HepG2 (cell line): ENCODE results near the gene TRIM15. TPM values are rescaled to one million over a fixed set of nuclear protein-coding genes. Genes with fewer than 3 reads are reported as not detected.

Experiments
- ATAC-seq: fragments of 200-7000 bp; cut with Tn5 transposase; 3 replicates; pipeline ENCODE4 v1.9.1; 2020; ENCODE audit warnings: mild to moderate bottlenecking, moderate library complexity
- BruUV-seq: library from RNA; stranded (reverse); fragments of 400-500 nt; replicated peaks from 2 replicates; lab custom pipeline; 2021; lab: Mats Ljungman, UMichigan
- CTCF ChIA-PET: fragments of 300-600 bp; formaldehyde crosslinking; extraction: SDS; loops from one replicate; lab custom pipeline; 2021; ENCODE audit warnings: low total read pairs, inconsistent platforms, low intra/inter-chr PET ratio; lab: Yijun Ruan, JAX
- POLR2A ChIA-PET: fragments of 350-600 bp; sonication (Branson Sonifier 250); formaldehyde crosslinking; loops from one replicate; lab custom pipeline; 2020; ENCODE audit warnings: antibody characterized with exemption, inconsistent platforms; lab: Yijun Ruan, JAX
- DNase-seq: peaks from one replicate; pipeline ENCODE4 v3.0.0-alpha.2; 2015; ENCODE audit warnings: low spot score
- FAIRE-seq: peaks from 3 replicates; lab custom pipeline; 2011; peaks lifted over from hg19 to GRCh38; lab: Jason Lieb, UNC
- H2AFZ ChIP-seq: one replicate; pipeline ENCODE4 v1.6.1; 2011; ENCODE audit warnings: low read length, inconsistent platforms
- H3K27ac ChIP-seq: fragments of 300-600 bp; 3 replicates; pipeline ENCODE4 v1.8.0; 2011; ENCODE audit warnings: mixed run types, mild to moderate bottlenecking, mixed read lengths, low read length, inconsistent platforms; ENCODE audit not compliant: insufficient read depth; ENCODE audit errors: extremely low read length
- H3K27me3 ChIP-seq, 2 experiments: fragments of 200-600 bp in 1 of 2; 2 replicates in 1 of 2; 3 replicates in 1 of 2; pipeline versions ENCODE4 v1.6.0 to v1.8.0; 2011; ENCODE audit warnings: low read length in 2 of 2, mild to moderate bottlenecking in 2 of 2, moderate library complexity in 2 of 2, inconsistent platforms in 1 of 2; ENCODE audit not compliant: insufficient read depth in 2 of 2, control insufficient read depth in 1 of 2
- H3K36me3 ChIP-seq, 2 experiments: fragments of 200-600 bp in 1 of 2; replicated peaks in 1 of 2; 2 replicates in 1 of 2; 3 replicates in 1 of 2; pipeline versions ENCODE4 v1.5.1 to v1.8.0; 2011; ENCODE audit warnings: low read length in 2 of 2, inconsistent platforms in 1 of 2; ENCODE audit not compliant: insufficient read depth in 2 of 2, control insufficient read depth in 1 of 2
- H3K4me1 ChIP-seq: 2 replicates; pipeline ENCODE4 v1.5.1; 2012; ENCODE audit warnings: low read length, inconsistent platforms; ENCODE audit not compliant: insufficient read depth
- H3K4me2 ChIP-seq: 2 replicates; pipeline ENCODE4 v1.6.0; 2011; ENCODE audit warnings: low read depth, low read length, inconsistent platforms
- H3K4me3 ChIP-seq, 3 experiments: fragments of 200-600 bp in 1 of 3; sonication (generic), shearing (Covaris generic) in 1 of 3; replicated peaks in 1 of 3; 2 replicates each; pipeline ENCODE4 v1.5.1; 2011 to 2016; ENCODE audit warnings: low read length in 3 of 3, inconsistent platforms in 2 of 3, low read depth in 2 of 3, mild to moderate bottlenecking in 2 of 3, control low read depth in 1 of 3, mixed read lengths in 1 of 3; ENCODE audit not compliant: insufficient read depth in 1 of 3
- H3K79me2 ChIP-seq: one replicate; pipeline ENCODE4 v1.6.1; 2011; ENCODE audit warnings: low read length, inconsistent platforms; ENCODE audit not compliant: insufficient read depth
- H3K9ac ChIP-seq: 2 replicates; pipeline ENCODE4 v1.6.0; 2011; ENCODE audit warnings: mild to moderate bottlenecking, low read depth, low read length, inconsistent platforms; ENCODE audit not compliant: insufficient read depth
- H3K9me3 ChIP-seq: 2 replicates; pipeline ENCODE4 v1.5.1; 2012; ENCODE audit warnings: mild to moderate bottlenecking, low read length
- H4K20me1 ChIP-seq: 2 replicates; pipeline ENCODE4 v1.6.0; 2011; ENCODE audit warnings: inconsistent platforms, mild to moderate bottlenecking, low read length, moderate library complexity; ENCODE audit not compliant: insufficient read depth
- NCOR1 ChIP-seq: fragments of 200-600 bp; sonication (generic); IDR thresholded peaks from 2 replicates; pipeline ENCODE4 v1.7.0; 2017; ENCODE audit warnings: antibody characterized with exemption, low read length, borderline replicate concordance
- POLR2AphosphoS2 ChIP-seq: IDR thresholded peaks from 2 replicates; pipeline ENCODE4 v1.6.1; 2011; ENCODE audit warnings: low read depth, low read length, improper control_type of control experiment
- SKI ChIP-seq: fragments of 450-650 bp; IDR thresholded peaks from one replicate; pipeline ENCODE4 v1.6.1; 2018; ENCODE audit warnings: mild to moderate bottlenecking; ENCODE audit not compliant: partially characterized antibody
- SPEN ChIP-seq: sonication (generic); formaldehyde crosslinking; IDR thresholded peaks from 2 replicates; pipeline ENCODE4 v1.5.1; 2020; ENCODE audit warnings: low read depth, mild to moderate bottlenecking, missing genetic modification reagents
- TBL1XR1 ChIP-seq: fragments of 150-350 bp; IDR thresholded peaks from 2 replicates; pipeline ENCODE4 v1.6.1; 2014; ENCODE audit warnings: borderline replicate concordance, low read length; ENCODE audit not compliant: partially characterized antibody
- THYN1 ChIP-seq: sonication (generic); formaldehyde crosslinking; IDR thresholded peaks from 2 replicates; pipeline ENCODE4 v1.8.1; 2023; ENCODE audit warnings: low read depth, mild to moderate bottlenecking, moderate library complexity, missing genetic modification reagents, borderline replicate concordance
- ZNF383 ChIP-seq: sonication (generic); formaldehyde crosslinking; IDR thresholded peaks from 2 replicates; pipeline ENCODE4 v1.4.0; 2020; ENCODE audit warnings: missing genetic modification reagents, mild to moderate bottlenecking, borderline replicate concordance
- ZNF558 ChIP-seq: sonication (generic); formaldehyde crosslinking; IDR thresholded peaks from 2 replicates; pipeline ENCODE4 v1.9.0; 2022; ENCODE audit warnings: mild to moderate bottlenecking, missing genetic modification reagents, borderline replicate concordance
- WGBS: methylation state at CpG from one replicate; pipeline ENCODE4 v1.1.6; 2017; ENCODE audit warnings: low lambda C conversion rate; 5-methylcytosine and 5-hydroxymethylcytosine counted together
- in situ Hi-C: cut with HindIII; loops from 2 replicates; pipeline ENCODE4 v1.10.0; 2017; ENCODE audit warnings: low pct_unique_long_range_greater_than_20kb; ENCODE audit not compliant: extremely low pct_ligation_motif_present
- intact Hi-C: fragments of 100-400 bp; cut with micrococcal nuclease; formaldehyde crosslinking; loops from one replicate; pipeline ENCODE4 v1.10.0; 2022; ENCODE audit not compliant: unreplicated experiment
- polyA plus RNA-seq, 8 experiments: library from polyadenylated mRNA; depleted of rRNA in 3 of 8; stranded (reverse) in 7 of 8; unstranded in 1 of 8; fragments of >200 nt; fragmentation: Illumina TruSeq in 4 of 8; extraction: Trizol in 4 of 8; gene quantifications; 2 replicates each; pipeline versions ENCODE4 v1.2.1 to v1.2.3, GENCODE V29; 2011 to 2016; ENCODE audit warnings: low read depth in 4 of 8, missing spikeins in 1 of 8, mixed read lengths in 1 of 8; ENCODE audit not compliant: insufficient read depth in 1 of 8
- total RNA-seq, 5 experiments: library from RNA; depleted of rRNA; stranded (reverse); fragments of >200 nt; fragmentation: Illumina TruSeq; extraction: Trizol; gene quantifications; 2 replicates each; pipeline ENCODE4 v1.2.3, GENCODE V29; 2016; ENCODE audit warnings: low read depth in 1 of 5
- TF ChIP-seq, protein P1 (sequence below): sonication (generic); formaldehyde crosslinking; IDR thresholded peaks from 2 replicates; pipeline ENCODE4 v1.8.1; 2023; ENCODE audit warnings: missing genetic modification reagents, mild to moderate bottlenecking, borderline replicate concordance
- TF ChIP-seq, protein P2 (sequence below): sonication (generic); formaldehyde crosslinking; IDR thresholded peaks from 2 replicates; pipeline ENCODE4 v1.8.0; 2022; ENCODE audit warnings: mild to moderate bottlenecking, missing genetic modification reagents; ENCODE audit not compliant: insufficient replicate concordance
- TF ChIP-seq, protein P3 (sequence below): IDR thresholded peaks from 2 replicates; pipeline ENCODE4 v1.6.1; 2016; ENCODE audit warnings: missing compliant biosample characterization, missing genetic modification reagents, borderline replicate concordance

The TRIM15 gene
- total and polyA plus RNA-seq, 2 of the 13 experiments (the other 11 are each of a cell fraction or from before 2014, with no cell fraction given) = 35.1 to 38.2 TPM

DNA sequence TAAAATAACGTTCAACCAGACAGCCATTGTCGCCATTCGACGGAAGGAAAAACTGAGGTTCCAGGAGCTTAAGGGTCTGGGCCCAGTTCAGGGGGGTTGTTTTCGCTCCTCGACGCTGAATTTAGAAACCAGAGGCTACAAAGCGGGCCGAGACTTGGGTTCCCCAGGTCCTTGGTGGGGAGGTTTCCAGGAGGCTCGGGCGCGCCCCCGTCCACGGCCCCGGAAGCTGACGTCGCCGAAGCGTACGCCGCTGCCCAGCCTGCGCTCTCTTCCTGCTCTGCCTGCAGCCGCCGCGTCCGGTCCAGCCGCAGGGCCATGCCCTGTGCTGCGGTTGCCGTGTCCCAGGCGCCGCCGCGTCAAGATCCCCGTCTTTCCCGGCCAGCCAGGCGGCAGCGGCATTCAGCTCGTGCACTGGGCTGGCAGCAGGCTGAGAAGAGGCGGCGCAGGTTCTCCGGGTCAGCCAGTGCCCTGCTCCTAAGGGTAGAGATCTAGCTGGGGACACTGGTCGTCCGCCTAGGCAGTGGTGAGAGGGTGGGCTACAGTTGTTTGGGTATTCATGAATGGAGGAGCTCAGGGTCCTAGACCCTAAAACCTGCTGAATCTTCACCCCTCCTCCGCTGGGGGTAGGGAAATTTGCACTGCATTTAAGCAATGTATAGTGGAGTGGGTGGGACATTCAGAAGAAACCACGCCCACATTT is 50.8 kb downstream of the TRIM15 start (continued):
- TF ChIP-seq THYN1 (0 out of 2 replicates have a peak, but pooled peaks have one; percentile 91), POLR2AphosphoS2 (no peak), ZNF558 (CRISPR knock-in tag) (peak; percentile 84), NCOR1 (no peak), SPEN (CRISPR knock-in tag) (peak; percentile 90)
- TF ChIP-seq, protein P1, sequence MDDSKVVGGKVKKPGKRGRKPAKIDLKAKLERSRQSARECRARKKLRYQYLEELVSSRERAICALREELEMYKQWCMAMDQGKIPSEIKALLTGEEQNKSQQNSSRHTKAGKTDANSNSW (CRISPR knock-in tag) = no peak; the same call in none of the 2 replicates

DNA sequence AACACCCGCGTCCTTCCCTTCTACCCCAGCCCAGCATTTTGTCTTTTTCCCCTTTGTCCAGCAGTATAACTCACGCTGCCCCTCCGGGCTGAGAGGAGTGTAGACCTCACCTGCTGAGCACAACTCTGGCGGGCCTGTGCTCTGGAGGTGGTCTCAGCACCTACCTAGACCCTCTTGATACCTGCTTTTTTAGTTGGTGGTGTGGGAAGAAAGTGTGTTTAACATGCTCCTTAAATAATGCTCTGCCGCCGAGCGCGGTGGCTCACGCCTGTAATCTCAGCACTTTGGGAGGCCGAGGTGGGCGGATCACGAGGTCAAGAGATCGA is 51.3 kb downstream of the TRIM15 start:
- 68% methylated on average over 14 of the region's 14 CpGs for WGBS
- Histone ChIP-seq H4K20me1 (no peaks in the 10 kb centered on the region), H3K4me1 (peaks cover 48% of the 10 kb centered on the region), H3K9me3 (no peaks in the 10 kb centered on the region), H3K4me3 (peak overlapping the region; percentile 87 to 99 (median 95)), H3K9ac (peak overlapping the region; percentile 94), H3K27me3 (peaks cover 0 to 2% of the 10 kb centered on the region in 2 experiments; a peak in 1 of 5 replicates), H3K79me2 (peaks cover 36% of the 10 kb centered on the region), H3K36me3 (no peaks in the 10 kb centered on the region), H3K4me2 (peak overlapping the region; percentile 99), H3K27ac (peak overlapping the region; percentile 93), H2AFZ (peak overlapping the region; percentile 59)
- FAIRE-seq (no peak), DNase-seq (no peak), ATAC-seq (no peak)
- in situ Hi-C loops = no loop called here
- ChIA-PET POLR2A (interaction anchor here (1.0 to 6.8 kb wide), 5 partner anchors 8 to 153 kb away, joined by 7 to 22 read pairs (median 18); partner anchors contain the start of genes POLR1H and TRIM39), CTCF (no interaction called here)
- BruUV-seq = no TSS peak
- TF ChIP-seq, protein P2, sequence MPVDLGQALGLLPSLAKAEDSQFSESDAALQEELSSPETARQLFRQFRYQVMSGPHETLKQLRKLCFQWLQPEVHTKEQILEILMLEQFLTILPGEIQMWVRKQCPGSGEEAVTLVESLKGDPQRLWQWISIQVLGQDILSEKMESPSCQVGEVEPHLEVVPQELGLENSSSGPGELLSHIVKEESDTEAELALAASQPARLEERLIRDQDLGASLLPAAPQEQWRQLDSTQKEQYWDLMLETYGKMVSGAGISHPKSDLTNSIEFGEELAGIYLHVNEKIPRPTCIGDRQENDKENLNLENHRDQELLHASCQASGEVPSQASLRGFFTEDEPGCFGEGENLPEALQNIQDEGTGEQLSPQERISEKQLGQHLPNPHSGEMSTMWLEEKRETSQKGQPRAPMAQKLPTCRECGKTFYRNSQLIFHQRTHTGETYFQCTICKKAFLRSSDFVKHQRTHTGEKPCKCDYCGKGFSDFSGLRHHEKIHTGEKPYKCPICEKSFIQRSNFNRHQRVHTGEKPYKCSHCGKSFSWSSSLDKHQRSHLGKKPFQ = peak; percentile 44
- peak; percentile 34; the same call in 1 of the 2 replicates for TF ChIP-seq ZNF383
- no peak for TF ChIP-seq POLR2AphosphoS2
- TF ChIP-seq SKI = no peak
- TF ChIP-seq, protein P3, sequence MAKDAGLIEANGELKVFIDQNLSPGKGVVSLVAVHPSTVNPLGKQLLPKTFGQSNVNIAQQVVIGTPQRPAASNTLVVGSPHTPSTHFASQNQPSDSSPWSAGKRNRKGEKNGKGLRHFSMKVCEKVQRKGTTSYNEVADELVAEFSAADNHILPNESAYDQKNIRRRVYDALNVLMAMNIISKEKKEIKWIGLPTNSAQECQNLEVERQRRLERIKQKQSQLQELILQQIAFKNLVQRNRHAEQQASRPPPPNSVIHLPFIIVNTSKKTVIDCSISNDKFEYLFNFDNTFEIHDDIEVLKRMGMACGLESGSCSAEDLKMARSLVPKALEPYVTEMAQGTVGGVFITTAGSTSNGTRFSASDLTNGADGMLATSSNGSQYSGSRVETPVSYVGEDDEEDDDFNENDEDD (CRISPR knock-in tag) = 0 out of 2 replicates have a peak, but pooled peaks have one; percentile 7
- no peak for TF ChIP-seq TBL1XR1
- intact Hi-C loops = no loop called here
